SH-SY5Y (cell line): Measurements from ENCODE around the gene EIPR1.
A peak's percentile ranks its signal among the peaks of the same experiment; 100 is the strongest.

Experiments used
- GATA2 ChIP-seq: IDR thresholded peaks from 2 replicates; pipeline ENCODE4 v1.6.1; 2011; ENCODE audit warnings: mild to moderate bottlenecking, low read depth, low read length
- GATA3 ChIP-seq: IDR thresholded peaks from 2 replicates; pipeline ENCODE4 v1.6.1; 2011; ENCODE audit warnings: low read depth, mild to moderate bottlenecking, low read length, moderate library complexity

- TF ChIP-seq GATA3 (no peak), GATA2 (peak; percentile 58; the same call in 1 of the 2 replicates)
Observed at GRCh38 chr2:3414133-3414860, 36.7 kb upstream of the EIPR1 start.
